Esophagus squamous epithelium (tissue), 5 donors: ENCODE results near the gene SRSF10. TPM values are rescaled to one million over a fixed set of nuclear protein-coding genes. Genes with fewer than 3 reads are reported as not detected.
A peak's percentile ranks its signal among the peaks of the same experiment; 100 is the strongest.

Experiments used
- DNase-seq: peaks from one replicate; lab custom pipeline; 2025; lab: John Stamatoyannopoulos, UW
- H3K27ac ChIP-seq, 4 donors: fragments of 200-600 bp; sonication (generic); one replicate each; pipeline ENCODE4 v1.5.1; 2016 to 2019; ENCODE audit warnings: mild to moderate bottlenecking in 1 of 4
- H3K27me3 ChIP-seq, 4 donors: fragments of 200-600 bp; sonication (generic); 1 replicate in 3 of 4; 2 replicates in 1 of 4; pipeline versions ENCODE4 v1.5.1 to v1.6.0; 2017 to 2021; ENCODE audit warnings: antibody characterized with exemption in 1 of 4
- H3K36me3 ChIP-seq, 3 donors: fragments of 200-600 bp; sonication (generic); one replicate each; pipeline ENCODE4 v1.5.1; 2016 to 2019
- H3K4me1 ChIP-seq, 3 donors: fragments of 200-600 bp; sonication (generic); one replicate each; pipeline ENCODE4 v1.5.1; 2017 to 2019
- H3K4me3 ChIP-seq, 4 donors: fragments of 200-600 bp; sonication (generic); 1 replicate in 3 of 4; 2 replicates in 1 of 4; pipeline ENCODE4 v1.5.1; 2016 to 2019; ENCODE audit warnings: mild to moderate bottlenecking in 2 of 4, moderate library complexity in 1 of 4
- H3K9me3 ChIP-seq, 3 donors: fragments of 200-600 bp; sonication (generic); one replicate each; pipeline ENCODE4 v1.5.1; 2016 to 2019
- POLR2A ChIP-seq, 4 donors: fragments of 450-650 bp; IDR thresholded peaks; one replicate each; pipeline ENCODE4 v1.6.1; 2017; ENCODE audit warnings: antibody characterized with exemption in 4 of 4, mild to moderate bottlenecking in 4 of 4, moderate library complexity in 3 of 4
- WGBS, 2 donors: methylation state at CpG; one replicate each; pipeline ENCODE4 v1.1.5; 2018; 5-methylcytosine and 5-hydroxymethylcytosine counted together
- intact Hi-C: fragments of 100-400 bp; cut with DNase I; formaldehyde crosslinking; loops from one replicate; pipeline ENCODE4 v1.15.0; 2022
- total RNA-seq, 4 donors: library from RNA; depleted of rRNA; stranded (reverse); fragments of >200 nt; gene quantifications; one replicate each; pipeline ENCODE4 v1.1.0, GENCODE V29; 2016
- TF ChIP-seq, protein P1 (sequence below), 6 experiments: fragments of 450-650 bp in 4 of 6; fragments of 200-600 bp in 2 of 6; sonication (generic) in 2 of 6; IDR thresholded peaks; one replicate each; pipeline ENCODE4 v1.5.1; 2016 to 2019; ENCODE audit warnings: antibody characterized with exemption in 6 of 6, mild to moderate bottlenecking in 4 of 6, moderate library complexity in 4 of 6
- donor health status: DM: yes; HTN: yes; CAD: no.

SRSF10 gene
- total RNA-seq, 4 donors from 2014 or later, result 45.1 to 96.1 (median 67.1) TPM

DNA sequence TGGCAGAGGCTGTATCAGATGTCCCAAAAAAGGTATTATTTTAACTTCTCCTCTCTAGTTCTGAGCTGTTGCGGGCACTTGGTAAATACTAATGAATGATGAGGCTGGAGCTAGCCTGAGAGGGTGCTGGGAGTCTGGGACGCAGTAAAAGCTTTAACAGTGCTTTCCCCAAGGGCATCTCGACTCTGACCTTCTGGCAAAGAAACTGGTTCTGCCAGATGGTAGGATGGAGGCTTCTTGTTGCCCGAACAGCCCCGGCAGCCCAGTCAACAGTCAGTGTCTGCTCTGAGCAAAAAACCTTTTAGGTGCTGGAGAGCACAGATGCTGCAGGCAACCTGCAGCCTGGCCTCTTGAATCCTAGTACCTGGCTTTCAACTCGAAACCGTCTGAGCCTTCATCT lies 23.0 kb downstream of the SRSF10 start:
- TF ChIP-seq, protein P1, sequence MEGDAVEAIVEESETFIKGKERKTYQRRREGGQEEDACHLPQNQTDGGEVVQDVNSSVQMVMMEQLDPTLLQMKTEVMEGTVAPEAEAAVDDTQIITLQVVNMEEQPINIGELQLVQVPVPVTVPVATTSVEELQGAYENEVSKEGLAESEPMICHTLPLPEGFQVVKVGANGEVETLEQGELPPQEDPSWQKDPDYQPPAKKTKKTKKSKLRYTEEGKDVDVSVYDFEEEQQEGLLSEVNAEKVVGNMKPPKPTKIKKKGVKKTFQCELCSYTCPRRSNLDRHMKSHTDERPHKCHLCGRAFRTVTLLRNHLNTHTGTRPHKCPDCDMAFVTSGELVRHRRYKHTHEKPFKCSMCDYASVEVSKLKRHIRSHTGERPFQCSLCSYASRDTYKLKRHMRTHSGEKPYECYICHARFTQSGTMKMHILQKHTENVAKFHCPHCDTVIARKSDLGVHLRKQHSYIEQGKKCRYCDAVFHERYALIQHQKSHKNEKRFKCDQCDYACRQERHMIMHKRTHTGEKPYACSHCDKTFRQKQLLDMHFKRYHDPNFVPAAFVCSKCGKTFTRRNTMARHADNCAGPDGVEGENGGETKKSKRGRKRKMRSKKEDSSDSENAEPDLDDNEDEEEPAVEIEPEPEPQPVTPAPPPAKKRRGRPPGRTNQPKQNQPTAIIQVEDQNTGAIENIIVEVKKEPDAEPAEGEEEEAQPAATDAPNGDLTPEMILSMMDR (IDR thresholded peaks at IDR 0.05), result no peak
- no peak for TF ChIP-seq POLR2A (IDR thresholded peaks at IDR 0.05)
- Histone ChIP-seq H3K4me1 (peaks cover 3 to 58% (median 26%) of the 10 kb centered on the region in 3 donors), H3K4me3 (no peak overlapping the region), H3K36me3 (peaks cover 0 to 12% (median 0%) of the 10 kb centered on the region in 3 donors), H3K27me3 (no peaks in the 10 kb centered on the region), H3K27ac (peak overlapping the region in 2 of 4 donors; percentile 15 to 42), H3K9me3 (no peaks in the 10 kb centered on the region)
- 44 to 47% methylated on average over 5 to 6 of the region's 7 CpGs for WGBS, 2 donors
- no peak for DNase-seq
- intact Hi-C loops, result no loop called here

DNA sequence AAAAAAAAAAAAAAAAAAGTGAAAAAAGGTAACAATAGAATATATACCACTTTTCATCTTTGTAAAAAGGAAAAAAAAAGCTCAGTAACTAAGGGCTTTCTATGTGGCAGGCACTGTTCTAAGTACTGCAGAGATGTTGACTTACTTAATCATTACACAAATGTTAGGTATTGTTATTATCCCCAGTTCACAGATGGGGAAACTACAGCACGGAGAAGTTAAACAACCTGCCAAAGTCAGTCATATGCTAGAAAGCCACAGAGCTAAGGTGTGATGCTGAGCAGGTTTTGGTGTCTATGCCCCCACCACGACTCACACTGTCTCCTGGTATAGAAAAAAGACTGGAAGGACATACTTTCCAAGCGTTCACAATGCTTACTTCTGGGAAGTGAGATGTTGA lies 27.1 kb downstream of the SRSF10 start:
- intact Hi-C loops, result no loop called here
- TF ChIP-seq, protein P1 (IDR thresholded peaks at IDR 0.05), result no peak
- no peak for TF ChIP-seq POLR2A (IDR thresholded peaks at IDR 0.05)
- H3K4me1 ChIP-seq, result peaks cover 3 to 40% (median 15%) of the 10 kb centered on the region in 3 donors
- 37 to 70% methylated on average over 3 of the region's 3 CpGs for WGBS, 2 donors
- no peak for DNase-seq
- no peak overlapping the region for H3K4me3 ChIP-seq
- H3K36me3 ChIP-seq, result no peaks in the 10 kb centered on the region
- H3K27ac ChIP-seq, result no peak overlapping the region
- no peaks in the 10 kb centered on the region for H3K27me3 ChIP-seq
- H3K9me3 ChIP-seq, result no peaks in the 10 kb centered on the region

DNA sequence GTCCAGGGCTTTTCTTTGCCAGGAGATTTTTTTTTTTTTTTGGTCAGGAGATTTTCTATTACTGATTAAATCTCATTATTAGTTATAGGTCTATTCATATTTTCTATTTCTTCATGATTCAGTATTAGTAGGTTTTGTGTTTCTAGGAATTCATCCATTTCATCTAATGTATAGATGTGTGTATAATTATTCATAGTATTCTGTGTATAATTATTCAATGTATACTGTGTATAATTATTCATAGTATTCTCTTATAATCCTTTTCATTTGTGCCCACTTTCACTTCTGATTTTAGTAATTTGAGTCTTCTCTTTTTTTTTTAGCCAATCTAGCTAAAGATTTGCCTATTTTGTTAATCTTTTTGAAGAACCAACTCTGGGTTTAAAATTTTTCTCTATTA lies 32.8 kb downstream of the SRSF10 start:
- intact Hi-C loops, result no loop called here
- DNase-seq, result no peak
- Histone ChIP-seq H3K4me3 (no peak overlapping the region), H3K27me3 (peaks cover 0 to 4% (median 0%) of the 10 kb centered on the region in 4 donors), H3K4me1 (peaks cover 0 to 9% (median 0%) of the 10 kb centered on the region in 3 donors), H3K27ac (no peak overlapping the region), H3K36me3 (no peaks in the 10 kb centered on the region), H3K9me3 (peaks cover 0 to 9% (median 3%) of the 10 kb centered on the region in 3 donors)
- TF ChIP-seq, protein P1 (IDR thresholded peaks at IDR 0.05), result no peak
- TF ChIP-seq POLR2A (IDR thresholded peaks at IDR 0.05), result no peak

DNA sequence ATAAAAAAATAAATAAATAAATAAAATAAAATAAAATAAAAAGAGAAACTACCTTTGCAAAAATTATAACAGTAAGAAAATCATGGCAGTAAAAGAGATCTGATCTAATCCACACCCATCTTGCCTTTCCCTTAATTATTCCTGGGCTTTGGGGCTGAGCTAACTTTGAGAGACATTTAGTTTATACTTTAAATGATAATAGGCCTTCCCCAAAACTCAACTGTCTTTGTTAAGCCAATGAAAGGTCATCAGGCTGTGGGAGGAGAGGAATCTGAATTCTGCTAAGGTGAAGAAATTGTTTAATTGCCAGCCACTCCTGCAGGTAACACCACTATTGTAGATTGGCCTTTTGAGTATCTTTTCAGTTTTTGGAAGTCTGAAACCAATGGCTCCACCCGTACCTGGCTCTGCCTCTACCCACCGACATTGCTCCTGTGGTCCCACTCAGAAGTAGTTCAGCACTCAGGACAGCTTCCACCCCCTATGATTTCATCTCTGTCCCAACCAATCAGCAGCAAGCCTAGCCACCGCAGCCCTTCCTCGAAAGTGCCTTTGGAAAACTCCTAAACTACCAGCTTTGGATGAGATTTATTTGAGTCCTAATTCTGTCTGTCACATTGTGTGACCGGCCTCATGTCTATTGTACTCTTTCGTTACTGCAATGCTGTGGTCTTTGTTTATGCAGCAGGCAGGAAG lies 43.5 kb downstream of the SRSF10 start:
- Histone ChIP-seq H3K9me3 (no peaks in the 10 kb centered on the region), H3K27ac (no peak overlapping the region), H3K4me1 (peaks cover 0 to under 1% (median 0%) of the 10 kb centered on the region in 3 donors), H3K36me3 (no peaks in the 10 kb centered on the region), H3K27me3 (no peaks in the 10 kb centered on the region), H3K4me3 (no peak overlapping the region)
- DNase-seq, result no peak
- intact Hi-C loops, result no loop called here
- WGBS, 2 donors, result 57 to 78% methylated on average over 6 of the region's 6 CpGs
- TF ChIP-seq, protein P1 (IDR thresholded peaks at IDR 0.05), result no peak
- TF ChIP-seq POLR2A (IDR thresholded peaks at IDR 0.05), result no peak

DNA sequence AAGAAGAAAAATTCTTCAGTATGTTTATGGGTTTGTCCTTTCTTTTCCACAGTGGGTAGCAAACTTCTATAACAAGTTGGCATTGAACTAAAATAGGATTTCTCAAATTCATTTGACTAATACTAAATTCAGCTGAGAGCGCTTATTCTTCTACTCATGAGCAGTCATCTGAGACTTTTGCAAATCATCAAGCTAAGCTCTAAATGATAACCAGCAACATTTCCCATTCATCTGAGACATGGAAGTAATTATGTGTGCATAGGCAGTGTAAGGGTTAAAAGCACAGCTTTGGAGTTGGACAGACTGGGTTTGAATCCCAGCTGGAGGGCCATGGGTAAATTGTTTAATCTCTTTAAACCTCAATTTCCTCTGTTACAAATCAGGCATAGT lies 48.6 kb downstream of the SRSF10 start:
- no peaks in the 10 kb centered on the region for H3K9me3 ChIP-seq
- H3K27me3 ChIP-seq, result no peaks in the 10 kb centered on the region
- WGBS, 2 donors, result 65 to 71% methylated on average over 1 of the region's 1 CpG
- DNase-seq, result no peak
- peaks cover 0 to 12% (median 0%) of the 10 kb centered on the region in 3 donors for H3K4me1 ChIP-seq
- H3K27ac ChIP-seq, result no peak overlapping the region
- H3K36me3 ChIP-seq, result no peaks in the 10 kb centered on the region
- TF ChIP-seq, protein P1 (IDR thresholded peaks at IDR 0.05), result no peak
- TF ChIP-seq POLR2A (IDR thresholded peaks at IDR 0.05), result no peak
- intact Hi-C loops, result no loop called here
- H3K4me3 ChIP-seq, result no peak overlapping the region
